H1 (cell line): Measurements from ENCODE around the gene COMT. TPM values are rescaled to one million over a fixed set of nuclear protein-coding genes. Genes with fewer than 3 reads are reported as not detected.

Experiments used
- CTCF ChIA-PET: fragments of 300-600 bp; sonication (Branson Sonifier 250); formaldehyde crosslinking; loops from one replicate; lab custom pipeline; 2021; ENCODE audit not compliant: partially characterized antibody; lab: Charles Lee
- POLR2A ChIA-PET: fragments of 300-600 bp; sonication (Branson Sonifier 250); formaldehyde crosslinking; loops from one replicate; lab custom pipeline; 2021; ENCODE audit warnings: inconsistent platforms; ENCODE audit not compliant: partially characterized antibody; lab: Charles Lee
- DNase-seq, 2 experiments: peaks; one replicate each; pipeline versions ENCODE4 v3.0.0 to v3.0.0-alpha.2; 2010 to 2022; ENCODE audit warnings: low spot score in 2 of 2, low read depth in 1 of 2, mixed read lengths in 1 of 2
- FAIRE-seq: peaks from 2 replicates; lab custom pipeline; 2011; peaks lifted over from hg19 to GRCh38; lab: Jason Lieb, UNC
- H2AFZ ChIP-seq: 2 replicates; pipeline ENCODE4 v1.8.1; 2012; ENCODE audit warnings: low read length, inconsistent platforms
- H2AK5ac ChIP-seq: 2 replicates; pipeline ENCODE4 v1.6.1; 2013; ENCODE audit warnings: low read depth, low read length
- H2BK120ac ChIP-seq: replicated peaks from 2 replicates; pipeline ENCODE3; 2013; ENCODE audit warnings: low read depth, low read length, inconsistent platforms
- H2BK12ac ChIP-seq: 2 replicates; pipeline ENCODE4 v1.6.1; 2013; ENCODE audit warnings: low read depth, low read length
- H2BK15ac ChIP-seq: 2 replicates; pipeline ENCODE4 v1.6.1; 2013; ENCODE audit warnings: low read length
- H2BK20ac ChIP-seq: 2 replicates; pipeline ENCODE4 v1.6.1; 2013; ENCODE audit warnings: low read length
- H2BK5ac ChIP-seq: 2 replicates; pipeline ENCODE4 v1.6.1; 2013; ENCODE audit warnings: low read depth, low read length
- H3K14ac ChIP-seq: 2 replicates; pipeline ENCODE4 v1.6.1; 2013; ENCODE audit warnings: inconsistent platforms; ENCODE audit not compliant: insufficient read length
- H3K18ac ChIP-seq: 2 replicates; pipeline ENCODE4 v1.6.1; 2013; ENCODE audit warnings: low read length; ENCODE audit errors: extremely low read depth
- H3K23ac ChIP-seq: 2 replicates; pipeline ENCODE4 v1.6.1; 2013; ENCODE audit warnings: inconsistent platforms; ENCODE audit not compliant: insufficient read length
- H3K23me2 ChIP-seq: 2 replicates; pipeline ENCODE4 v1.6.1; 2013; ENCODE audit warnings: low read depth, low read length
- H3K27ac ChIP-seq: 2 replicates; pipeline ENCODE4 v1.6.1; 2011; ENCODE audit warnings: low read depth, low read length, inconsistent platforms
- H3K27me3 ChIP-seq, 4 experiments: replicated peaks in 1 of 4; 1 replicate in 1 of 4; 2 replicates in 3 of 4; pipeline versions ENCODE4 v1.6.1 to v1.8.1; 2011 to 2013; ENCODE audit warnings: low read length in 3 of 4, mild to moderate bottlenecking in 3 of 4, inconsistent platforms in 2 of 4, mixed read lengths in 2 of 4, moderate library complexity in 1 of 4; ENCODE audit not compliant: control insufficient read depth in 3 of 4, insufficient read depth in 3 of 4; ENCODE audit errors: extremely low read depth in 1 of 4
- H3K36me3 ChIP-seq, 4 experiments: 2 replicates each; pipeline versions ENCODE4 v1.6.1 to v1.8.1; 2011 to 2013; ENCODE audit warnings: mild to moderate bottlenecking in 4 of 4, low read length in 3 of 4, moderate library complexity in 2 of 4, control low read depth in 1 of 4, inconsistent platforms in 1 of 4; ENCODE audit not compliant: insufficient read depth in 4 of 4, control insufficient read depth in 2 of 4
- H3K4ac ChIP-seq: replicated peaks from 2 replicates; pipeline ENCODE3; 2013; ENCODE audit warnings: low read length, low read depth, mixed read lengths, inconsistent platforms; ENCODE audit not compliant: insufficient read length
- H3K4me1 ChIP-seq, 4 experiments: replicated peaks in 1 of 4; 1 replicate in 1 of 4; 2 replicates in 3 of 4; pipeline versions ENCODE4 v1.6.1 to v1.8.1; 2011 to 2013; ENCODE audit warnings: low read length in 3 of 4, inconsistent platforms in 2 of 4, mixed read lengths in 1 of 4; ENCODE audit not compliant: insufficient read depth in 4 of 4, control insufficient read depth in 3 of 4
- H3K4me2 ChIP-seq, 2 experiments: 2 replicates each; pipeline versions ENCODE4 v1.6.1 to v1.8.1; 2011 to 2013; ENCODE audit warnings: low read depth in 2 of 2, low read length in 2 of 2, control low read depth in 1 of 2, inconsistent platforms in 1 of 2, mild to moderate bottlenecking in 1 of 2; ENCODE audit not compliant: insufficient read depth in 1 of 2
- H3K4me3 ChIP-seq, 4 experiments: fragments of 200-600, 300-600 bp in 1 of 4; sonication (generic), shearing (Covaris generic), sonication (Bioruptor Twin) in 1 of 4; 2 replicates each; pipeline versions ENCODE4 v1.5.1 to v1.8.1; 2011 to 2016; ENCODE audit warnings: low read length in 4 of 4, low read depth in 3 of 4, control low read depth in 2 of 4, inconsistent platforms in 2 of 4, mild to moderate bottlenecking in 2 of 4, mixed read lengths in 1 of 4, moderate library complexity in 1 of 4; ENCODE audit not compliant: insufficient read depth in 2 of 4; ENCODE audit errors: extremely low read depth in 1 of 4
- H3K56ac ChIP-seq: replicated peaks from 2 replicates; pipeline ENCODE3; 2013; ENCODE audit warnings: low read depth, mild to moderate bottlenecking, mixed read lengths, low read length, inconsistent platforms; ENCODE audit not compliant: insufficient read length
- H3K79me1 ChIP-seq: 2 replicates; pipeline ENCODE4 v1.6.1; 2013; ENCODE audit warnings: low read depth, low read length, control low read depth
- H3K79me2 ChIP-seq, 2 experiments: 2 replicates each; pipeline versions ENCODE4 v1.6.1 to v1.8.1; 2012 to 2013; ENCODE audit warnings: low read length in 2 of 2, mild to moderate bottlenecking in 2 of 2, inconsistent platforms in 1 of 2; ENCODE audit not compliant: insufficient read depth in 2 of 2, control insufficient read depth in 1 of 2
- H3K9ac ChIP-seq, 4 experiments: replicated peaks in 1 of 4; 1 replicate in 1 of 4; 2 replicates in 3 of 4; pipeline versions ENCODE4 v1.6.1 to v1.8.1; 2011 to 2013; ENCODE audit warnings: low read depth in 3 of 4, low read length in 3 of 4, control low read depth in 2 of 4, mild to moderate bottlenecking in 2 of 4, moderate library complexity in 2 of 4, inconsistent platforms in 1 of 4; ENCODE audit errors: extremely low read depth in 1 of 4
- H3K9me3 ChIP-seq, 2 experiments: 2 replicates each; pipeline versions ENCODE4 v1.6.1 to v1.8.1; 2012 to 2013; ENCODE audit warnings: mild to moderate bottlenecking in 2 of 2, moderate library complexity in 2 of 2, control low read depth in 1 of 2, inconsistent platforms in 1 of 2, low read depth in 1 of 2, low read length in 1 of 2, mixed read lengths in 1 of 2; ENCODE audit not compliant: insufficient read depth in 2 of 2
- H4K20me1 ChIP-seq, 2 experiments: replicated peaks in 1 of 2; 2 replicates each; pipeline versions ENCODE3 to v1.8.1; 2011 to 2013; ENCODE audit warnings: inconsistent platforms in 2 of 2, low read length in 2 of 2, mild to moderate bottlenecking in 1 of 2; ENCODE audit not compliant: insufficient read depth in 2 of 2, control insufficient read depth in 1 of 2
- H4K5ac ChIP-seq: 2 replicates; pipeline ENCODE4 v1.6.1; 2013; ENCODE audit warnings: low read length, low read depth, mixed read lengths, inconsistent platforms; ENCODE audit not compliant: insufficient read length
- H4K8ac ChIP-seq: 2 replicates; pipeline ENCODE4 v1.8.0; 2013; ENCODE audit warnings: mild to moderate bottlenecking, moderate library complexity, low read length, inconsistent platforms; ENCODE audit not compliant: insufficient read depth; ENCODE audit errors: extremely low read depth
- H4K91ac ChIP-seq: replicated peaks from 2 replicates; pipeline ENCODE3; 2013; ENCODE audit warnings: low read length, mixed read lengths, inconsistent platforms; ENCODE audit not compliant: insufficient read length
- ATF2 ChIP-seq: IDR thresholded peaks from 2 replicates; pipeline ENCODE4 v1.6.1; 2012; ENCODE audit warnings: low read length, inconsistent platforms
- CBX5 ChIP-seq: fragments of 300-800, 300-1000 bp; sonication (generic); IDR thresholded peaks from 2 replicates; pipeline ENCODE4 v1.7.1; 2016; ENCODE audit warnings: antibody characterized with exemption, low read length, low read depth
- CBX8 ChIP-seq: fragments of 300-800, 300-1000 bp; sonication (generic); IDR thresholded peaks from 2 replicates; pipeline ENCODE4 v1.7.1; 2016; ENCODE audit warnings: low read depth, low read length, borderline replicate concordance
- CREB1 ChIP-seq: IDR thresholded peaks from 2 replicates; pipeline ENCODE4 v1.6.1; 2012; ENCODE audit warnings: inconsistent platforms
- E2F6 ChIP-seq: IDR thresholded peaks from 2 replicates; pipeline ENCODE4 v1.6.1; 2012; ENCODE audit warnings: inconsistent platforms
- NRF1 ChIP-seq: IDR thresholded peaks from 2 replicates; pipeline ENCODE4 v1.6.1; 2011; ENCODE audit warnings: mild to moderate bottlenecking, low read depth, low read length, improper control_type of control experiment
- POLR2AphosphoS5 ChIP-seq: IDR thresholded peaks from 2 replicates; pipeline ENCODE4 v1.6.1; 2011; ENCODE audit warnings: low read depth, low read length
- RBBP5 ChIP-seq: IDR thresholded peaks from 2 replicates; pipeline ENCODE4 v1.7.1; 2012; ENCODE audit warnings: low read depth, mild to moderate bottlenecking, inconsistent platforms, low read length, moderate library complexity, borderline replicate concordance
- RXRA ChIP-seq: IDR thresholded peaks from 2 replicates; pipeline ENCODE4 v1.6.1; 2011; ENCODE audit warnings: low read depth, mild to moderate bottlenecking, low read length, moderate library complexity; ENCODE audit not compliant: insufficient read depth
- SP2 ChIP-seq: IDR thresholded peaks from 2 replicates; pipeline ENCODE4 v1.6.1; 2012; ENCODE audit warnings: mild to moderate bottlenecking, low read length, inconsistent platforms
- TAF7 ChIP-seq: optimal IDR thresholded peaks from 2 replicates; pipeline ENCODE3; 2011; ENCODE audit warnings: low read depth, mild to moderate bottlenecking, inconsistent platforms, low read length, moderate library complexity, borderline replicate concordance
- WGBS, 2 experiments: shearing (Covaris generic) in 1 of 2; methylation state at CpG; one replicate each; pipeline versions ENCODE4 v1.1.6 to v1.1.7; 2013 to 2015; ENCODE audit warnings: low lambda C conversion rate in 2 of 2, mixed read lengths in 2 of 2, inconsistent platforms in 1 of 2, low coverage in 1 of 2, missing lambda C conversion rate in 1 of 2; ENCODE audit not compliant: insufficient replicate concordance in 2 of 2, insufficient coverage in 1 of 2, insufficient read length in 1 of 2; ENCODE audit errors: extremely low coverage in 1 of 2, missing lambda C conversion rate in 1 of 2; 5-methylcytosine and 5-hydroxymethylcytosine counted together
- polyA plus RNA-seq, 7 experiments: library from polyadenylated mRNA; depleted of rRNA in 3 of 7; stranded (reverse) in 5 of 7; unstranded in 2 of 7; fragments of >200 nt in 5 of 7; fragments of 200-250 nt in 2 of 7; gene quantifications; 1 replicate in 5 of 7; 2 replicates in 1 of 7; 4 replicates in 1 of 7; pipeline versions ENCODE4 v1.2.1 to v1.2.3, GENCODE V29; 2011 to 2013; ENCODE audit warnings: missing spikeins in 2 of 7, mixed read lengths in 2 of 7
- total RNA-seq: library from RNA; stranded (reverse); fragmentation: NEBNext Ultra II Directional; extraction: Animal tissue kit (Norgen Biotek cat#: 25700); gene quantifications from 2 replicates; pipeline ENCODE4 v1.2.1, GENCODE V29; 2021

The COMT gene
- total and polyA plus RNA-seq, 2 of the 8 experiments (the other 6 are each of a cell fraction or from before 2014, with no cell fraction given), result 15.2 to 33.7 TPM

DNA sequence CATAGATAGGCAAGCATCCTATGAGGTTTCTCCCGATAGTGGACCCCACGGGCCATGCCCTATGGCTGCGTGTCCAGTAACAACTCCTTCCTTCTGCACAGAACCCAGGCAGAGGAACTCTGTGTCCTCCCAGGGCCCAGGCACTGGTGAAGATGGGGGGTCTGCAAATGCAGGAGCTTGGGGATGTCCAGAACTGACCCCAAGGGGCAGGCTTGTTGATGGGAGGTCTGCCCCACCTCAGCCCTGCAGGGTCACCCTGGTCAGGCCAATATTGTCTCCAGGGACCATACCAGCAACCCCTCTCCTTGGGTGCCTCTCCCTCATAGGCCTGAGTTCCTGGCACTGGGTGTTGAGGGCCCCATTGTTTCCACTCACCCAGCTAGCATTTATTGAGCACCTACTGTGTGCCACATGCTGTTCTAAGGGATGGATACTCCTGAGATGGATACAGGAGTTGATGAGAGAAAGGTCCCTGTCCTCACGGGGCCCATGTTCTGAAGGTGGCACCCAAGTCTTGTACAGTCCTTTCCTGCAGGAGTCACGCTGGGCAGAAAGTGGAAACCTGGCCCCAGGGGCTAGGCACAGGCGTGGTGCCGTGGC, 26.4 kb downstream of the COMT start:
- Histone ChIP-seq H2BK20ac (no peak overlapping the region), H3K18ac (no peak overlapping the region), H4K5ac (no peak overlapping the region), H2AK5ac (no peak overlapping the region), H3K9ac (no peak overlapping the region), H3K9me3 (no peaks in the 10 kb centered on the region), H3K56ac (no peak overlapping the region), H3K4me1 (peaks cover 0 to 7% (median 6%) of the 10 kb centered on the region in 4 experiments; a peak in 6 of 7 replicates), H2BK120ac (no peak overlapping the region), H2BK5ac (no peak overlapping the region; the same call in 1 of the 2 replicates), H3K14ac (no peak overlapping the region), H3K4me2 (no peak overlapping the region), H3K79me2 (no peaks in the 10 kb centered on the region), H2AFZ (no peak overlapping the region), H3K4ac (no peak overlapping the region), H4K20me1 (peaks cover 5 to 6% of the 10 kb centered on the region in 2 experiments), H2BK12ac (no peak overlapping the region), H3K27ac (no peak overlapping the region), H3K27me3 (no peaks in the 10 kb centered on the region), H4K91ac (no peak overlapping the region), H3K36me3 (peaks cover 0 to 12% (median 9%) of the 10 kb centered on the region in 4 experiments; a peak in 5 of 8 replicates), H3K4me3 (no peak overlapping the region), H4K8ac (peak overlapping the region; percentile 29), H2BK15ac (no peak overlapping the region), H3K23ac (no peak overlapping the region), H3K23me2 (no peaks in the 10 kb centered on the region), H3K79me1 (no peaks in the 10 kb centered on the region)
- 93% methylated on average over 7 of the region's 7 CpGs; no CpG with 5 or more reads in 1 of the 2 experiments for WGBS, 2 experiments
- POLR2A ChIA-PET, result interaction anchor here (1.3 kb wide), 1 partner anchor 67 kb away, joined by 4 read pairs; no protein-coding TSS in a partner anchor
- FAIRE-seq (no peak), DNase-seq (no peak)
- CTCF ChIA-PET, result interaction anchor here (1.8 to 16.2 kb wide), 4 partner anchors 15 to 43 kb away, joined by 5 to 369 read pairs (median 36); no protein-coding TSS in a partner anchor
- TF ChIP-seq ATF2 (no peak), TAF7 (no peak), RBBP5 (no peak), RXRA (no peak), CBX5 (no peak), SP2 (no peak), POLR2AphosphoS5 (no peak), CBX8 (no peak), E2F6 (no peak), NRF1 (no peak), CREB1 (no peak)
